Measurements from ENCODE around the gene PLD4.
"Not testable (repeated sequence)": the region's sequence is repeated elsewhere in the genome, so short reads cannot be mapped to it uniquely, and the experiment has no call there.

Gene PLD4

DNA sequence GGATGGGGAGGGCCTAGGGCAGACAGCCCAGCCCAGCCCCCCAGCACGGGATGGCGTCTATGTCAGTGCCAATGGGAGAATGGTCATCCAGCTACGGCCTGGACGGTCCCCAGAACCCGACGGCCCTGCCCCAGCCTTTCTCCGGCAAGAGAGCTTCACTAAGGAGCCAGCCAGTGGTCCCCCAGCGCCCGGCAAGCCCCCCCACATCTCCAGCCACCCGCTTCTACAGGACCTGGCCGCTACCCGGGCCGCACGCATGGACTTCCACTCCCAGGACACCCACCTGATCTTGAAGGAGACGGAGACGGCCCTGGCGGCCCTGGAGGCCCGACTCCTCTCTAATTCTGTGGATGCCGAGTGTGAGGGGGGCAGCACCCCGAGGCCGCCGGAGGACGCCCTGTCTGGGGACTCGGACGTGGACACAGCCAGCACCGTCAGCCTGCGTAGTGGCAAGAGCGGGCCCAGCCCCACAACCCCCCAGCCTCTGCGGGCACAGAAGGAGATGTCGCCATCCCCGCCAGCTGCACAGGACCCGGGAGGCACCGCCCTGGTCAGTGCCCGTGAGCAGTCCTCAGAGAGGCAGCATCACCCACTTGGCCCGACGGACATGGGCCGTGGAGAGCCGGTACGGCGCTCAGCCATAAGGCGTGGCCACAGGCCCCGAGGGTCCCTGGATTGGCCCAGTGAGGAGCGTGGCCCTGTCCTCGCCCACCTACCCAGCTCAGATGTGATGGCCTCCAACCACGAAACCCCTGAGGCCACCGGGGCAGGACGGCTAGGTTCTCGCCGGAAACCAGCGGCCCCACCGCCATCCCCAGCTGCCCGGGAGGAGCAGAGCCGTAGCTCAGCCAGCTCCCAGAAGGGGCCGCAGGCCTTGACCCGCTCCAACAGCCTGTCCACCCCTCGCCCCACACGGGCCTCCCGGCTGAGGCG is 37.7 kb upstream of the PLD4 start:
- DNase-seq (ENCODE audit: low read depth) = no peak

DNA sequence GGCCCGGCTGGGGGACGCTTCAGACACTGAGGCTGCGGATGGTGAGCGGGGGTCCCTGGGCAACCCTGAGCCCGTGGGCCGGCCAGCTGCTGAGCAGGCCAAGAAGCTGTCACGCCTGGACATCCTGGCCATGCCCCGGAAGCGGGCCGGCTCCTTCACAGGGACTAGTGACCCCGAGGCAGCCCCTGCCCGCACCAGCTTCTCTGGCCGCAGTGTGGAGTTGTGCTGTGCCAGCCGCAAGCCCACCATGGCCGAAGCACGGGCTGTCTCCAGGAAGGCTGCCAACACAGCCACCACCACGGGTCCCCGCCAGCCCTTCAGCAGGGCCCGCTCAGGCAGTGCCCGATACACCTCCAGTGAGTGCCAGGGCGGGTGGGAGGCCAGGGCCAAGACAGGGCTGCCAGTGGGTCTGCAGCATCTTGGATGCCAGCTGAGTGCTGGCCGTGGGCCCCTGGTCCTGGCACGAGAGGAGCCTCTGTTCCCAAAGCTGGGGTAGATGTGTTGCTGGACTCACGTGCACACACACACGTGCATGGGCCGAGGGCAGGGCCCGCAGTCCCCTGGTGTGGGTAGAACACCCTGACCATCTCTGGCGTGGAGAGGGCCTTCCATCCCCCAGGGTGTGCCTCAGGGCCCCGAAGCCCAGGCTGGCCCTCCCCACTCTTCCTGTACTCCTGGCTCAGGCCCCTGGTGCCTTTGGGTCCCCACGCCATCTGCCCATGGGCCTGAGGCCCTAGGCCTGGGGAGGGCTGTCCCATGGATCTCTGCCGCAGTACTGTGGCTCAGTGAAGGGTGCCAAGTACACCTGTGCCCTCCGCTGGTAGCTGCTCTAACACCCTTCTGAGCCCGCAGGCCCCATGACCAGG is 36.8 kb upstream of the PLD4 start:
- DNase-seq (ENCODE audit: low read depth) = no peak

GRCh38 chr14:104888489-104889374 is 35.9 kb upstream of the PLD4 start:
- no peak for DNase-seq (ENCODE audit: low read depth)

- DNase-seq (ENCODE audit: low read depth) = no peak
Measured at GRCh38 chr14:104889375-104889757, 35.3 kb upstream of the PLD4 start.

GRCh38 chr14:104890292-104890691 is 34.4 kb upstream of the PLD4 start:
- DNase-seq (ENCODE audit: low read depth) = not testable (repeated sequence)

DNA sequence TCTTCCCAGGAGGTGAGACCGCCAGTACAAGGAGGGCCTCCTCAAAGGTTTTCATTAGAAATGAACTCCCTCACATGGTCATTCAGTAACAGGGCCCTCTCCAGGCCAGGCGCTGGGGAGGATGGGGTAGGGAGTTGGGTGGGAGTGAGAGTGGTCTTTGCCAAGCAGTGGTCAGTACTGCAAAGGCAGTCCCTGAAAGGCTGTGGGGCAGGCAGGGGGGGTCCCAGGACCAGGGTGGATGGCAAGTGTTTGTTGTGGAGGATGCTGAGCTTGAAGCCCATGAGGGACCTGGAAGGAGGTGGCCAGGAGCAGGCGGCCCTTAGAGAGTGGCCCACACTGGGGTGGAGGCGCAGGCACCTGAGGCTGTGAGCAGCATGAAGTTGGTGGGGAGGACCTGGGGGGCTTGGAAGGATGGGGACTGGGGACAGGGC is 33.5 kb upstream of the PLD4 start:
- no peak for DNase-seq (ENCODE audit: low read depth)

- no peak for DNase-seq (ENCODE audit: low read depth)
Measured at GRCh38 chr14:104891664-104892530, 32.8 kb upstream of the PLD4 start.

GRCh38 chr14:104892531-104893434 is 31.9 kb upstream of the PLD4 start:
- DNase-seq (ENCODE audit: low read depth) = no peak

DNA sequence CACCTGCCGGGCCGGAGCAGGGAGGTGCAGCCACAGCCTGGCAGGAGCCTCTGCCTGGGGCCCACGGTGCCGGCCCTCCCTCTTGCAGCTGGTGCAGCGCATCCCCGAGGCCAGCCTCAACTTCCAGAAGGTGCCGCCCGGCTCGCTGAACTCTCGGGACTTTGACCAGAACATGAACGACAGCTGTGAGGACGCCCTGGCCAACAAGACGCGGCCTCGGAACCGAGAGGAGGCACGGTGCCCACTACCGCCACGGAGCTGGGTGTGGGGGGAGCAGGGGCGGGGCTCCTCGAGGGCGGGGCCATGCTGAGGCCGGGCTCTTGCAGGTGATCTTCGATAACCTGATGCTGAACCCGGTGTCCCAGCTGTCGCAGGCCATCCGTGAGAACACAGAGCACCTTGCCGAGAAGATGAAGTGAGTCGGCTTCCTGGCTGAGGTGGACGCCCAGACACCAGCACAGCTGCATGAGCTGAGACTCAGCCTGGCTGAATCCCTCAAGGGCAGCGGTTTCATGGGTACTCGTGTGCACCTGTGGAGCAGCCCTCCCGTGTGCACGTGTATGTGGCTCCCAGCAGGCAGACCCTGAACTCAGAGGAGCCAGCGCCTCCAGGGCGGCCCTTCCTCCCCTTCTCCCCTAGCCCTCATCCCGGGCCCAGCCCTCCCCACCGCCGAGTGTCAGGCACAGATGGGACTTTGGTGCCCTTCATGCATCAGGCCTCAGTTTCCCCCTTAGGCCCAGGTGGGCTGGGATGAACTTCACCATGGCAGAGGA is 31.1 kb upstream of the PLD4 start:
- no peak for DNase-seq (ENCODE audit: low read depth)

- DNase-seq (ENCODE audit: low read depth) = no peak
Measured at GRCh38 chr14:104894331-104895206, 30.1 kb upstream of the PLD4 start.

- no peak for DNase-seq (ENCODE audit: low read depth)
Measured at GRCh38 chr14:104895207-104895785, 29.4 kb upstream of the PLD4 start.

DNA sequence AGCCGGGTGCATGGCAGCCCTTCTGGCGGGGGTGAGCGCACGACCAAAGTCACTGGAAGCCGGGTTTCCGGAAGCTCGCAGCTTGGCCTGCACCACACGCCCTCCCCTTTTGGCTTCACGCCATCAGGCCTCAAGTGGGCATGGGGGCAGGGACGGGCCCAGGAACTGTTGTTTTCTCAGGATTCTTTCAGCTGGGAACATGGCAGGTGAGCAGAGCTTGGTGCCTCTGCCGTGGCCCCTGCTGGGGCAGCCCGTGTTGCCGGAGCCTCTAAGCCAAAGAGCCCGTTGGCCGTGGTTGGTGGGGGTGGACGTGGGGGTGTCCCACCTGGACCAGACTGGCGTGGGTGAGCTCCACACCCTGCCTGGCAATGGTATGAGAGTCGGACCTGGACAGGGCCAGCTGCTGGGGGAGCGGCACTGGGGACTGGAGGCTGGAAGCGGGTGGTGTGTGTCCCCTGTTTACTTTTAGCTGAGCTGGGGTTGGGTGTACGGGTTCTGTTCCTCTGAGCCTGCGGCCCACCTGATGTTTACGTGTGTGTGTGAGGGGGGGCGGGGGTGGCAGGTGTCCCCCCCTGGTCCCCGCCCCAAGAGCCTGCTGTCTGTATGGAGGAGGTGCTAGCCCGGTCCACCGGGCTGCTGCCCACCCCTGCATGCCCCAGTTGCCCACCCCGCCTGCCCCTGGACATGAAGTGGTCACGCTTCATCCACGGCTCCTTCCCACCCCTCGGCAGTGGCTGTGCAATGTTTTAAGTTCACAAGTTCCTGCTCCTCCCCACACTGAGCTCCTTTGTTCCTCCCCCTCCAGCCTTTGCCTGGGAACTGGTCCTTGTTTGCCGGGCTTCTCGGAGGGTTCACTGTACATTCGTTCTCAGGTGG is 28.7 kb upstream of the PLD4 start:
- no peak for DNase-seq (ENCODE audit: low read depth)

GRCh38 chr14:104897330-104898194 is 27.1 kb upstream of the PLD4 start:
- DNase-seq (ENCODE audit: low read depth) = no peak

- DNase-seq (ENCODE audit: low read depth) = no peak
Measured at GRCh38 chr14:104898195-104898558, 26.5 kb upstream of the PLD4 start.

GRCh38 chr14:104898870-104899510 is 25.7 kb upstream of the PLD4 start:
- no peak for DNase-seq (ENCODE audit: low read depth)

Data from GM04503 (cell line).